AG20443 (cell line): ENCODE results near the gene JMJD8.
"Not testable (repeated sequence)": the region's sequence is repeated elsewhere in the genome, so short reads cannot be mapped to it uniquely, and the experiment has no call there.

Source experiments
- DNase-seq: peaks from one replicate; pipeline ENCODE4 v3.0.0; 2012; ENCODE audit warnings: low spot score, mixed read lengths

The JMJD8 gene

DNA sequence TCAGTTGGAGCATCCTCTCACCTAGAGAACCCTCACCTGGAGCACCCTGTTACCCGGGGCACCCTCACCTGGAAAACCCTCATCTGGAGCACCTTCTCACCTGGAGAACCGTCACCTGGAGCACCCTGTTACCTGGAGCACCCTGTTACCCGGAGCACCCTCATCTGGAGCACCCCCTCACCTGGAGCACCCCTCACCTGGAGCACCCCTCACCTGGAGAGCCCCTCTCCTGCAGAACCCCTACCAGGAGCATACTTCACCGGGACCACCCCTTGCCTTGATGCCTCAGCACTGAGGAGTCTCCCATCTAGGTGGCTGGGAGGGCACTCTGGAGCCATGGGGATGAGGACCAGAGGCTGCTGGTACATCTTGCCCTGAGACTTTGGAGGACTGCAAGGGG is 24.8 kb upstream of the JMJD8 start:
- DNase-seq = no peak

DNA sequence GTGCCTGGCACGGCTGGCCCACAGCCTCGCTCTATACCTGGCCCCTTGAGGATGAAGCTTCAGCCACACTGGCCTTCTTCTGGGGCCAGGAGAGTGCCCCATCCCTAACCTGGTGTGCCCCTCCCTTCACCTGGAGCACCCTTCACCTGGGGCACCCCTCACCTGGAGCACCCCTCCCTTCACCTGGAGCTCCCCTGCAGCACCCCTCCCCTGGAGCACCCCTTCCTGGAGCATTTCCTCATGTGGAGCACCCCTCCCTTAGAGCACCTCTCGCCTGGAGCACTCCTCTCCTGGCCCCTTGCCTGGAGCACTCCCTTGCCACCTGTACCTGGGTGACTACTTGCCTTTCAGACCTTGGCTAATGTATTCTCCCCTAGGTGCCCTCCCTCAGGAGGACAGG is 23.9 kb upstream of the JMJD8 start:
- no peak for DNase-seq

DNA sequence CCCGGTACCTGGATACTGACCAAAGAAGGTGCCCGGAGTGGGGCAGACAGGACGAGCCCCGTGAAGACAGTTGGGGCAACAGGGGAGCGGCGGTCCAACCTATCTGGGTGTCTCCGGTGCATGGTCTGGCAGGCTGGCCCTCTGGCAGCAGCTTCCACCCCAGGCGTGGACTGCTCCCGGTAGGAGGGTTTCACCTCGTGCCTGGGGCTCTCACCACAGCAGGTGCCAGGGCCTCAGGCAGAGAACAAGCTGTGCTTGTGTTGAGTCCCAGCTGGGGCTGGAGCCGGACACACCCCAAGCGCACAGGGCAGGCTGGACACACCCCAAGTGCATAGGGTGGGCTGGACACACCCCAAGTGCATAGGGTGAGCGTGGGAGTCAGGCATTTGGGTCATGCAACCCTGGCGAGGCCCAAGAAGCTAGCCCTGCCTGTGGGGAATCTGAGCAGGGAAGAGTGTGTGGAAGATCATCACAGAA is 23.0 kb upstream of the JMJD8 start:
- DNase-seq = no peak

- DNase-seq = no peak
Measured at GRCh38 chr16:706189-707061, 22.3 kb upstream of the JMJD8 start.

DNA sequence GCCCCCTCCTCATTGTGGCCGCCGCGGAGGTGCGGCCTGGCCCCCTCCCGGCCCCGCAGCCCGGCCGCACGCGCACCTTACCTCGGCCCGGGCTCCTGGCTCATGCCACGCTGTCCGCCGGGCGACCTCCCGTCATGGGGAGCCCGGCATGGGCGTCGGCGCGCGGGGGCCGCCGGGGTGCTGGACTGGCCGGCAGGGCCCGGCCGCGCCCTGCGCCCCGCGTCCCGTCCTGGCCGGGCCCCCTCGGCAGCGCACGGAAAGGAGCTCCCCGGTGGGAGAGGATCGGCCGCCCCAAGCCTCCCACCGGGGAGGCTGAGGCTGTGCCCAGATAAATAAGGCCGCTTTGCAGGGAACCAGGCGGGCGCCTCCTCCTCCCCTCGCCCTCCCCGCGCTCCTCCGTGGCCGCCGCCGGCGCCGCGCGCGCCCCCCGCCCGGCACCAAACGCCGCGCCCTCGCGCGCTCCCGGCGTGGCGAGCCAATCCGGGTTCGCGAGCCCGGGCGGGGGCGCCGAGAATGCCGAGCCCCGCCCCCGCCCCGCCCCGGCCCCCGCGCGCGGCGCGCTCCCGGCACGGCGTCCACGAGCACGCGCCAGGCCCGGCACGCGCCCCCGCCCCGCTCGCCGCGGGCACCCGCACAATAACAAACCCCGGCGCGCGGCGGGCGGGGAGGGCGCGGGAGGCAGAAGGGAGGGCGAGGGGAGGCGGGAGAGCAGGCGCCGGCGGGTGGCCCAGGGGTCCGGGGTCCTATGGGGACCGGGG is 21.5 kb upstream of the JMJD8 start, which contains the start of gene FBXL16:
Gene FBXL16, minus strand, starts transcription at position 371 of the 758 bp plus-strand sequence. CDS start 8,396 bp downstream, outside the sequence.
- peak; percentile 41 for DNase-seq

DNA sequence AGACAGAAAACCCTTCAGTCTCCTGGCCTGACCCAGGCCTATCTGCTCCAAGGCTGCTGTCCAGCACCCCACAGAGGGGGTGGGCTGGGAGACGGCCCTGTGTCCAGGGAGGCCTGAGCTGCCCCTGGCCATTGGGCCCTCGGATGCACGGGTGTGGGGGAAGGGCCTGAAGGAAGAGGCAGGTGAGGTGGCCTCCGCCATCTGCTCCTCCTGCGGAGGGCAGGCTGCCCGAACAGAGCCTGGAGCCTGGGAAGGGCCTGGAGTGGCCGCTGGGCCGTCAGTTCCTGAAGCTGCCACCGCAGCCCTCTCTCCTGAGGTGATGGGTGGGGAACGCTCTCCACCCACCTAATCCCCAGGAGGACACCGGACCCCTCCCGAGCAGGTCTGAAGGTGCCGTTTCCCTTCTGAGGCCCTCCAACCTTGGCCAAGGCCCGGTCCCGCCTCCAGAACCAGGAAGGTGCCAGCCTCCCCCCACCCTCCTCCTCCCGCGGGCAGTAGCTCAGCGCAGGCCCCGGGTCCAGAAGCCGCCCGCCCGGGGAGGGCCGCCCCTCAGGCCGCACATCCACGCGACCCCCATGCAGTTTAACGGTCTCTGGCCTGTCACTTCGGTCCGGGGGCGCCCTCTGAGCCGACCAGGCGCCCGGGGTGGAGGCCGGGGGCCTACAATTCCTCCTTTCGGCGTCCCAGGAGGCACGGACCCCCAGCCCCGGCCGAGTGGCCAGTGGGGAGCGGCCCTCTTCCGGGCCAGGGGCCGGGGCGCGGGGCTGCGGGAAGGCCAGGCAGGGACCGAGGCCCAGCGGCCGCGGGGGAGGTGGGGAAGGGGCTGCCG is 20.6 kb upstream of the JMJD8 start:
- no peak for DNase-seq

DNA sequence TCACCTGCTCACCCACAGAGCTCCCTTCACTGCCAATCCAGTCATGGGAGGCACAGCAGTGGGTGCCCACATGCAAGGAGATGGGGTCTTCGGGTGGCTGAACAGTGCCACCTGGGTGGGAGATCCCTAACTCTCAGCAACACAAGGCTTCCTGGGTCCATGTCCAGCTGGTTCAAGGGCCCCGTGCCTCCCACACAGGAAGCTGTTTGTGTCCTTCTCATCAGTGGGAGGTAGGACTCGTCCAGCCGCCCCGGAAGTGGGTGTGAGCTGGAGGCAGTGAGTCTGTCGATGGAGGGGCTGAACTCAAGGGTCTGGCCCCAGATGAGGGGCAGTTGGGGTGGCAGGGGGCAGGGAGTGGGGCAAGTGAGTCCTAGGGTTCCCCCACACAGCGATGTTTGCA is 19.9 kb upstream of the JMJD8 start:
- DNase-seq = no peak

DNA sequence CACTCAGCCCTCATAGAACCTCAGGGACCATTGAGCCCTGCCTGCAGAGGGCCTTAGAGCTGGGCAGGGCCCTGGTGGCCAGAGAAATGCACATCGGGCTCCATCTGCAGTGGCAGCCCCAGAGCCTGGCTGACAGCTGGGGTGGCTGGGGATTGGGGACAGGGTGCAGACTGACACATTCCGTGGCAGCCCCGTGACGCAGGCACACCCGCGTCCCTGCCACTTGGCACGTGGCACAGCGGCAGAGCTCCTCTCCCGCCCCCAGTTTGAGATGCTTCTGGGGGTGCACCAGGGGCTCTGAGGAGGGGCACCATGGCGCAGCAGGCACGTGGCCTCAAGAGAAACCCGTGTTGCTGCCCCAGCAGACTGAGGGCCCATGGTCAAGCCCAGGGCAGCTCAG is 19.3 kb upstream of the JMJD8 start:
- DNase-seq = no peak

DNA sequence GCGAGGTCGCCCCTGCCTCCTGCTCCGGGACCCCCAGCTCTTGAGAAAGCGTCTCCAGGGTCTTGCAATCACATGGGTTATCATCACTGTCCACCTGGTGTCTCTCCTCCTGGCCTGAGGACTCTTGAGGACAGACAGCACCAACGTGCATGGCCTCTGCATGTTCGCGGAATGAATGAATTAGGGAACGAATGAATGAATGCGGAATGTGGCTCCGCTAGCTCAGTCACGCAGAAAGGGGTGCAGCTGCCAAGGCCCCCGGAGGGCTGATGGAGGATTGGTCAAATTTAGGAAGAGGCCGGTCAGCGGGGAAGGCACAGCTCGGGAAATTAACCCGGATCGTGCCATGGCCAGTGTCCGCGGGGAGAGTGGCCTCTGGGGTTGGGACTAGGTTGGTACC is 18.2 kb upstream of the JMJD8 start:
- no peak for DNase-seq

- peak; percentile 71 for DNase-seq
Measured at GRCh38 chr16:700684-701584, 16.8 kb upstream of the JMJD8 start.

DNA sequence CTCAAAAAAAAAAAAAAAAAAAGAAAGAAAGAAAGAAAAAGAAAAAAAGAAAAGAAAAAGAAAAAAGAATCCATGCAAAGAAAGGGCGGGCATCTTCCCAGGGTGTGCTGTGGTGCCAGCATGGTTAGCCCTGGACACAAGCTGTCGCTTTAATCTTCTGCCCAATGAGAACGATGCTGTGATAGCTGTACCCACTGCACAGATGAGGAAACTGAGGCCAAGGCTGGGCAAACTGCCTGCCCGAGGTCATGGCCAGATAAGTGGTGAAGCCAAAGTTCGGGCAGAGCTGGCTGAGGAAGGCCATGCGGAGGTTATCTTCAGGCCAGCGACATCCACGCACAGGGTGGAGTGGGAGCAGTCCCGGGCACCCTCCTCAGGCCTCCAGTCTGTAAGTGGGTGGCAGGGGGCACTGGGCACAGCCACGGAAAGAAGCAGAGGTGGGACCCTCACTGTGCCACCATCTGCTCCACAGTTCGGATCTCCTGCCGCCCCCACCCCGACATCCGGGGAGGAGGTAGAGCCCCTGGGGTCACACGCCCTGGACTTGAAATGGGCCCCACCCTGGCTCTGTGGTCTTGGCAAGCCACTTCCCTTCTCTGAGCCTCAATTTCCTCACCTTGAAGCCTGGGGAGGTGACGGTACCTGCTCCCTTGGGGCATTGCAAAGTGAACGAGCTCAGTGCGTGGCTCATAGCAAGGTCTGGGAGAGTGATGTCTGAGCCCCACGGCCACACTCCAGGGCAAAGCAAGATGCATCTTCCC is 15.0 kb upstream of the JMJD8 start:
- no peak for DNase-seq

DNA sequence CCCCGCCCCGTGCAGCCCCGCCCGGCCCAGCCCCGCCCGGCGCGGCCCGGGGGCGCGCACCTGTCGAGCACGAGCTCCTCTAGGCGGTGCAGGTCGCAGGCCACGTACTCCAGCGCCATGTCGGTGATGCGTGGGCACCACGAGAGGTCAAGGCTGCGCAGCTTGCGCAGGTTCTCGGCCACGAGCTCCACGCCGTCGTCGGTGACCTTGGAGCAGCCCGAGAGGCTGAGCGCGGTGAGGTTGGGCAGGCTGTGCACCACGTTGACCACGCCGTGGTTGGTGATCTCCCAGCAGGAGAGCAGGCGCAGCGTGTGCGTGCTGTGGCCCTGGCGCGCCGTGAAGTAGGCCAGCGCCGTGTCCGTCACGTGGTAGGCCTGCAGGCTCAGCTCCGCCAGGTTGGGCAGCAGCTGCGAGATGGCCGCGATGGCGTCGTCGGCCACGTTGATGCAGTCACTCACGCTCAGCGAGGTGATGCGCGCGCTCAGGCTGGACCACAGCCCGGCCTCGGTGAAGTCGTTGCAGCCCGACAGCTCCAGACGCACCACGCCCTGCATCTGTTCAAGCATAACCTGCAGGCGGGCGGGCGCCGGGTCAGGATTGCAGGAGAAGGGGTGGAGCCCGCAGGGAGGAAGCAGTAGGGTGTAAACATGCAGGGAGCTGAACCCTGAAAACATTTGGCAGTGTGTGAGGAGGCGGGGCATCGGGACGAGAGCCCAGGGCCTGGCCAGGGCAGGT is 11.4 kb upstream of the JMJD8 start:
- DNase-seq = peak; percentile 32

GRCh38 chr16:694863-695354 is 10.8 kb upstream of the JMJD8 start:
- DNase-seq = no peak

- no peak for DNase-seq
Measured at GRCh38 chr16:694187-694862, 10.2 kb upstream of the JMJD8 start.

- DNase-seq = no peak
Measured at GRCh38 chr16:693766-694165, 9.6 kb upstream of the JMJD8 start.

- no peak for DNase-seq
Measured at GRCh38 chr16:693364-693763, 9.2 kb upstream of the JMJD8 start.

- DNase-seq = no peak
Measured at GRCh38 chr16:692356-693108, 8.4 kb upstream of the JMJD8 start.

GRCh38 chr16:691242-691641 is 7.1 kb upstream of the JMJD8 start:
- not testable (repeated sequence) for DNase-seq
